ENCODE data around the gene EEFSEC. TPM values are rescaled to one million over a fixed set of nuclear protein-coding genes. Genes with fewer than 3 reads are reported as not detected.
A peak's percentile ranks its signal among the peaks of the same experiment; 100 is the strongest.
"Not testable (repeated sequence)": the region's sequence is repeated elsewhere in the genome, so short reads cannot be mapped to it uniquely, and the experiment has no call there.

EEFSEC gene
- total and polyA plus RNA-seq, 5 experiments from 2014 or later = 14.7 to 27.1 (median 19.2) TPM

- peaks cover 0 to 7% (median 3%) of the 10 kb centered on the region in 5 donors for H3K27me3 Mint-ChIP-seq
- POLR2A ChIA-PET = interaction anchor here (2.1 kb wide), 1 partner anchor 9 kb away, joined by 11 read pairs; the partner anchor contains the start of gene RUVBL1
- DNase-seq (no peak), ATAC-seq (no peak)
- peaks cover 0 to 1% (median 0%) of the 10 kb centered on the region in 4 donors for H3K4me1 Mint-ChIP-seq
- peak overlapping the region in 4 of 10 donors; percentile 8 to 83 (median 56) for H3K27ac Mint-ChIP-seq
- H3K9me3 Mint-ChIP-seq = peaks cover 0 to 5% (median 0%) of the 10 kb centered on the region in 9 donors
- peaks cover 4 to 9% (median 5%) of the 10 kb centered on the region in 3 donors for H3K36me3 Mint-ChIP-seq
- H3K4me3 Mint-ChIP-seq = no peak overlapping the region
Observed at GRCh38 chr3:128131897-128132646, 21.2 kb upstream of the EEFSEC start.

- DNase-seq (peak in 8 of 10 donors; percentile 13 to 73 (median 40)), ATAC-seq (peak; percentile 59 to 63)
- Mint-ChIP-seq H3K9me3 (peaks cover 0 to 5% (median 0%) of the 10 kb centered on the region in 9 donors), H3K4me3 (no peak overlapping the region), H3K36me3 (peaks cover 4 to 9% (median 5%) of the 10 kb centered on the region in 3 donors), H3K4me1 (peaks cover 0 to 1% (median 0%) of the 10 kb centered on the region in 4 donors), H3K27me3 (peaks cover 0 to 7% (median 3%) of the 10 kb centered on the region in 5 donors), H3K27ac (peak overlapping the region in 1 of 10 donors; percentile 68)
- POLR2A ChIA-PET = interaction anchor here (0.6 to 2.1 kb wide), 3 partner anchors 10 to 272 kb away, joined by 3 to 11 read pairs (median 7); partner anchors contain the start of gene RUVBL1
Observed at GRCh38 chr3:128133273-128133883, 19.9 kb upstream of the EEFSEC start.

- H3K36me3 Mint-ChIP-seq = peaks cover 0 to 4% (median 0%) of the 10 kb centered on the region in 3 donors
- POLR2A ChIA-PET = no interaction called here
Observed at GRCh38 chr3:128143496-128143895, 9.8 kb upstream of the EEFSEC start.

GRCh38 chr3:128144512-128145187 is 8.6 kb upstream of the EEFSEC start:
- Mint-ChIP-seq H3K4me1 (peaks cover 0 to 4% (median 0%) of the 10 kb centered on the region in 4 donors), H3K36me3 (peaks cover 0 to 4% (median 0%) of the 10 kb centered on the region in 3 donors), H3K27ac (peak overlapping the region in 5 of 10 donors; percentile 13 to 63 (median 30)), H3K9me3 (no peaks in the 10 kb centered on the region), H3K27me3 (no peaks in the 10 kb centered on the region), H3K4me3 (no peak overlapping the region)
- POLR2A ChIA-PET = interaction anchor here (0.6 kb wide), 1 partner anchor 557 kb away, joined by 3 read pairs; no protein-coding TSS in a partner anchor
- no peak for ATAC-seq
- no peak for DNase-seq

More at GRCh38 chr3:128143496-128143895, 9.8 kb upstream of the EEFSEC start:
- no peaks in the 10 kb centered on the region for H3K9me3 Mint-ChIP-seq
- H3K4me1 Mint-ChIP-seq = peaks cover 0 to 4% (median 0%) of the 10 kb centered on the region in 4 donors
- H3K27ac Mint-ChIP-seq = no peak overlapping the region
- DNase-seq = no peak
- no peak for ATAC-seq
- H3K27me3 Mint-ChIP-seq = peaks cover 0 to 2% (median 0%) of the 10 kb centered on the region in 5 donors
- H3K4me3 Mint-ChIP-seq = no peak overlapping the region

GRCh38 chr3:128145279-128145678 is 8.0 kb upstream of the EEFSEC start:
- no peak overlapping the region for H3K4me3 Mint-ChIP-seq
- H3K27me3 Mint-ChIP-seq = no peaks in the 10 kb centered on the region
- POLR2A ChIA-PET = no interaction called here
- peaks cover 0 to 5% (median 0%) of the 10 kb centered on the region in 4 donors for H3K4me1 Mint-ChIP-seq
- H3K36me3 Mint-ChIP-seq = peaks cover 0 to 4% (median 0%) of the 10 kb centered on the region in 3 donors
- H3K27ac Mint-ChIP-seq = no peak overlapping the region
- ATAC-seq (no peak), DNase-seq (no peak)
- H3K9me3 Mint-ChIP-seq = no peaks in the 10 kb centered on the region

GRCh38 chr3:128146201-128146600 is 7.1 kb upstream of the EEFSEC start:
- peaks cover 0 to 5% (median 0%) of the 10 kb centered on the region in 4 donors for H3K4me1 Mint-ChIP-seq

GRCh38 chr3:128149650-128150049 is 3.6 kb upstream of the EEFSEC start:
- H3K27ac Mint-ChIP-seq = peak overlapping the region in 2 of 10 donors; percentile 20 to 27
- peaks cover 0 to 4% (median 0%) of the 10 kb centered on the region in 3 donors for H3K36me3 Mint-ChIP-seq
- POLR2A ChIA-PET = no interaction called here
- ATAC-seq (no peak), DNase-seq (no peak)
- no peak overlapping the region for H3K4me3 Mint-ChIP-seq
- H3K27me3 Mint-ChIP-seq = peaks cover 0 to 3% (median 0%) of the 10 kb centered on the region in 5 donors
- peaks cover 14 to 25% (median 17%) of the 10 kb centered on the region in 4 donors for H3K4me1 Mint-ChIP-seq
- peaks cover 0 to 15% (median 0%) of the 10 kb centered on the region in 9 donors for H3K9me3 Mint-ChIP-seq

More at GRCh38 chr3:128146201-128146600, 7.1 kb upstream of the EEFSEC start:
- ATAC-seq (no peak), DNase-seq (no peak)
- H3K27me3 Mint-ChIP-seq = no peaks in the 10 kb centered on the region
- peak overlapping the region in 1 of 10 donors; percentile 60 for H3K27ac Mint-ChIP-seq
- H3K4me3 Mint-ChIP-seq = no peak overlapping the region
- POLR2A ChIA-PET = no interaction called here
- peaks cover 0 to 4% (median 0%) of the 10 kb centered on the region in 3 donors for H3K36me3 Mint-ChIP-seq
- no peaks in the 10 kb centered on the region for H3K9me3 Mint-ChIP-seq

GRCh38 chr3:128151758-128152274 is 1.5 kb upstream of the EEFSEC start:
- DNase-seq = peak in 1 of 10 donors; percentile 1
- POLR2A ChIA-PET = interaction anchor here (2.7 kb wide), 1 partner anchor 28 kb away, joined by 70 read pairs; the partner anchor contains the start of gene RUVBL1
- H3K36me3 Mint-ChIP-seq = peaks cover 0 to 16% (median 4%) of the 10 kb centered on the region in 3 donors

GRCh38 chr3:128152419-128153155 is 694 bp upstream of the EEFSEC start:
- peak overlapping the region; percentile 81 to 94 (median 92) for H3K4me3 Mint-ChIP-seq
- H3K36me3 Mint-ChIP-seq = peaks cover 0 to 21% (median 12%) of the 10 kb centered on the region in 3 donors
- DNase-seq (peak in 6 of 10 donors; percentile 8 to 84 (median 18)), ATAC-seq (peak in 1 of 2 donors; percentile 79)
- peaks cover 22 to 49% (median 33%) of the 10 kb centered on the region in 4 donors for H3K4me1 Mint-ChIP-seq
- peaks cover 0 to 3% (median 0%) of the 10 kb centered on the region in 5 donors for H3K27me3 Mint-ChIP-seq
- H3K27ac Mint-ChIP-seq = peak overlapping the region; percentile 91 to 100 (median 96)
- POLR2A ChIA-PET = interaction anchor here (0.7 to 2.7 kb wide), 4 partner anchors 29 to 465 kb away, joined by 3 to 70 read pairs (median 4); partner anchors contain the start of gene RUVBL1
- H3K9me3 Mint-ChIP-seq = peaks cover 0 to 15% (median 0%) of the 10 kb centered on the region in 9 donors

More at GRCh38 chr3:128151758-128152274, 1.5 kb upstream of the EEFSEC start:
- no peak for ATAC-seq
- H3K9me3 Mint-ChIP-seq = peaks cover 0 to 15% (median 0%) of the 10 kb centered on the region in 9 donors
- peaks cover 0 to 3% (median 0%) of the 10 kb centered on the region in 5 donors for H3K27me3 Mint-ChIP-seq
- peaks cover 20 to 44% (median 31%) of the 10 kb centered on the region in 4 donors for H3K4me1 Mint-ChIP-seq
- H3K4me3 Mint-ChIP-seq = peak overlapping the region in 8 of 10 donors; percentile 12 to 82 (median 64)
- peak overlapping the region; percentile 80 to 95 (median 86) for H3K27ac Mint-ChIP-seq

- H3K27me3 Mint-ChIP-seq, DNase-seq, ATAC-seq: not testable (repeated sequence)
- Mint-ChIP-seq H3K4me3 (peak overlapping the region; percentile 81 to 94 (median 92)), H3K4me1 (peaks cover 26 to 51% (median 37%) of the 10 kb centered on the region in 4 donors), H3K27ac (peak overlapping the region; percentile 13 to 96 (median 87)), H3K9me3 (peaks cover 0 to 15% (median 0%) of the 10 kb centered on the region in 9 donors), H3K36me3 (peaks cover 6 to 37% (median 21%) of the 10 kb centered on the region in 3 donors)
- POLR2A ChIA-PET = interaction anchor here (0.5 to 2.7 kb wide), 3 partner anchors 22 to 563 kb away, joined by 3 to 70 read pairs (median 4); partner anchors contain the start of gene RUVBL1
Observed at GRCh38 chr3:128154354-128154753, 1.1 kb downstream of the EEFSEC start.
